ENCODE measurements around the gene CUL9. TPM values are rescaled to one million over a fixed set of nuclear protein-coding genes. Genes with fewer than 3 reads are reported as not detected.

CUL9 gene
- total and polyA plus RNA-seq, 8 donors: 35.9 to 55.1 (median 41.0) TPM

GRCh38 chr6:43258807-43259686 lies 77.1 kb downstream of the CUL9 start:
- no peak for ATAC-seq
- no peak for TF ChIP-seq CTCF (IDR thresholded peaks at IDR 0.05)
- intact Hi-C loops (cut with DNase I): no loop called here

DNA sequence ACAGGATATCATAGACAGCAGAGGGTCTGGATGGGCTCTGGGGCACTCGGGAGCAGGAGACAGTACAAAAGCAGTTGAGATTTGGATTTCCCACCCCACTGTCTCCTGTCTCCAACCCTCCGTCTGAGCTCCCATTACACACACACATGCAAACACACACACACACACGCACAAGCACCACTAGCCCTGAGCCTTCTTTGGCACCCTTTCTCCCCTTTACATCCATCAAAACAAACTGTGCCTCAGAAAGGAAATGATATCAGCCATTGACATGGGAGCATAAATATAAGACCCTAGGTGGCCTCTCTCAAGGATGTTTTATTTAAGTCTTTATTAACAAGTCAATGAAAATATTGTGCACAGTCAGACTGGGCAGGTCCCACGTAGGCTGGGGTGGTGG lies 78.8 kb downstream of the CUL9 start:
- Histone ChIP-seq H3K27ac (no peak overlapping the region), H3K36me3 (no peaks in the 10 kb centered on the region), H3K4me1 (no peaks in the 10 kb centered on the region), H3K9me3 (no peaks in the 10 kb centered on the region), H3K4me3 (no peak overlapping the region), H3K27me3 (no peaks in the 10 kb centered on the region)
- no peak for DNase-seq
- intact Hi-C loops (cut with DNase I): loop anchor here in 1 of 2 donors (10.0 kb wide), 1 partner anchor 244 kb away; no protein-coding TSS in a partner anchor
- ATAC-seq: no peak
- no peak for TF ChIP-seq CTCF (IDR thresholded peaks at IDR 0.05)

More at GRCh38 chr6:43258807-43259686, 77.1 kb downstream of the CUL9 start:
- Histone ChIP-seq H3K36me3 (no peaks in the 10 kb centered on the region), H3K4me1 (no peaks in the 10 kb centered on the region), H3K4me3 (no peak overlapping the region), H3K9me3 (no peaks in the 10 kb centered on the region), H3K27ac (no peak overlapping the region), H3K27me3 (no peaks in the 10 kb centered on the region)
- no peak for DNase-seq

GRCh38 chr6:43261198-43261597 lies 79.2 kb downstream of the CUL9 start:
- intact Hi-C loops (cut with DNase I): loop anchor here in 1 of 2 donors (10.0 kb wide), 1 partner anchor 244 kb away; no protein-coding TSS in a partner anchor
- no peak for ATAC-seq

GRCh38 chr6:43262000-43262779 lies 80.2 kb downstream of the CUL9 start:
- Histone ChIP-seq H3K36me3 (no peaks in the 10 kb centered on the region), H3K27me3 (no peaks in the 10 kb centered on the region), H3K27ac (no peak overlapping the region), H3K4me1 (no peaks in the 10 kb centered on the region), H3K4me3 (no peak overlapping the region), H3K9me3 (no peaks in the 10 kb centered on the region)
- ATAC-seq (peak; percentile 38), DNase-seq (peak in 1 of 4 donors; percentile 40)
- intact Hi-C loops (cut with DNase I): loop anchor here in 1 of 2 donors (10.0 kb wide), 1 partner anchor 243 kb away; no protein-coding TSS in a partner anchor
- no peak for TF ChIP-seq CTCF (IDR thresholded peaks at IDR 0.05)

More at GRCh38 chr6:43261198-43261597, 79.2 kb downstream of the CUL9 start:
- DNase-seq: no peak
- Histone ChIP-seq H3K4me3 (no peak overlapping the region), H3K27ac (no peak overlapping the region), H3K9me3 (no peaks in the 10 kb centered on the region), H3K4me1 (no peaks in the 10 kb centered on the region), H3K36me3 (no peaks in the 10 kb centered on the region), H3K27me3 (no peaks in the 10 kb centered on the region)
- TF ChIP-seq CTCF (IDR thresholded peaks at IDR 0.05): no peak
